ENCODE measurements around the gene SNX6. TPM values are rescaled to one million over a fixed set of nuclear protein-coding genes. Genes with fewer than 3 reads are reported as not detected.

SNX6 gene
- polyA plus RNA-seq, 1 experiment = 59.7 TPM

- H3K36me3 ChIP-seq (ENCODE audit: control insufficient read depth, insufficient read depth, low read length) = peaks cover 20% of the 10 kb centered on the region
- POLR2A ChIA-PET = interaction anchor here (0.8 kb wide), 1 partner anchor 34 kb away, joined by 3 read pairs; no protein-coding TSS in a partner anchor
- no peaks in the 10 kb centered on the region for H3K27me3 ChIP-seq (ENCODE audit: control insufficient read depth, insufficient read depth, low read length)
- no peak for DNase-seq (ENCODE audit: low read depth)
- CTCF ChIA-PET = interaction anchor here (1.1 kb wide), 1 partner anchor 9 kb away, joined by 3 read pairs; no protein-coding TSS in a partner anchor
- TF ChIP-seq CTCF (IDR thresholded peaks at IDR 0.05; ENCODE audit: insufficient read depth, low read depth, low read length) = no peak
- no peak overlapping the region for H3K4me3 ChIP-seq (ENCODE audit: low read depth, low read length)
Measured at GRCh38 chr14:34592623-34593022, 37.3 kb downstream of the SNX6 start.

GRCh38 chr14:34583525-34583924, 46.4 kb downstream of the SNX6 start:
- POLR2A ChIA-PET = no interaction called here

GRCh38 chr14:34582117-34582680, 47.7 kb downstream of the SNX6 start:
- Histone ChIP-seq H3K36me3 (ENCODE audit: control insufficient read depth, insufficient read depth, low read length) (peaks cover 15% of the 10 kb centered on the region), H3K4me3 (ENCODE audit: low read depth, low read length) (no peak overlapping the region), H3K27me3 (ENCODE audit: control insufficient read depth, insufficient read depth, low read length) (no peaks in the 10 kb centered on the region)
- TF ChIP-seq CTCF (IDR thresholded peaks at IDR 0.05; ENCODE audit: insufficient read depth, low read depth, low read length) = no peak
- ChIA-PET POLR2A (no interaction called here), CTCF (no interaction called here)
- no peak for DNase-seq (ENCODE audit: low read depth)

More at GRCh38 chr14:34583525-34583924, 46.4 kb downstream of the SNX6 start:
- Histone ChIP-seq H3K4me3 (ENCODE audit: low read depth, low read length) (no peak overlapping the region), H3K36me3 (ENCODE audit: control insufficient read depth, insufficient read depth, low read length) (peaks cover 18% of the 10 kb centered on the region), H3K27me3 (ENCODE audit: control insufficient read depth, insufficient read depth, low read length) (no peaks in the 10 kb centered on the region)
- TF ChIP-seq CTCF (IDR thresholded peaks at IDR 0.05; ENCODE audit: insufficient read depth, low read depth, low read length) = no peak
- DNase-seq (ENCODE audit: low read depth) = no peak
- CTCF ChIA-PET = interaction anchor here (0.6 kb wide), 1 partner anchor 9 kb away, joined by 3 read pairs; no protein-coding TSS in a partner anchor

GRCh38 chr14:34580381-34580780, 49.6 kb downstream of the SNX6 start:
- TF ChIP-seq CTCF (IDR thresholded peaks at IDR 0.05; ENCODE audit: insufficient read depth, low read depth, low read length) = no peak
- POLR2A ChIA-PET = no interaction called here
- Histone ChIP-seq H3K36me3 (ENCODE audit: control insufficient read depth, insufficient read depth, low read length) (peaks cover 12% of the 10 kb centered on the region), H3K27me3 (ENCODE audit: control insufficient read depth, insufficient read depth, low read length) (no peaks in the 10 kb centered on the region), H3K4me3 (ENCODE audit: low read depth, low read length) (no peak overlapping the region)
- CTCF ChIA-PET = no interaction called here
- no peak for DNase-seq (ENCODE audit: low read depth)

- POLR2A ChIA-PET = no interaction called here
Measured at GRCh38 chr14:34571771-34572170, 58.2 kb downstream of the SNX6 start.

More at GRCh38 chr14:34571771-34572170, 58.2 kb downstream of the SNX6 start:
- no peak for DNase-seq (ENCODE audit: low read depth)
- Histone ChIP-seq H3K36me3 (ENCODE audit: control insufficient read depth, insufficient read depth, low read length) (peaks cover 11% of the 10 kb centered on the region), H3K4me3 (ENCODE audit: low read depth, low read length) (no peak overlapping the region), H3K27me3 (ENCODE audit: control insufficient read depth, insufficient read depth, low read length) (no peaks in the 10 kb centered on the region)
- TF ChIP-seq CTCF (IDR thresholded peaks at IDR 0.05; ENCODE audit: insufficient read depth, low read depth, low read length) = no peak
- CTCF ChIA-PET = no interaction called here
